GM18861 (cell line): ENCODE data around the gene GPR108.
"Not testable (repeated sequence)": the region's sequence is repeated elsewhere in the genome, so short reads cannot be mapped to it uniquely, and the experiment has no call there.

Experiments used
- ATAC-seq: cut with Tn5 transposase; IDR thresholded peaks from one replicate; pipeline ENCODE4 v1.9.1; 2021; ENCODE audit not compliant: unreplicated experiment

Gene GPR108

GRCh38 chr19:6761053-6761676 is 23.8 kb upstream of the GPR108 start:
- no peak for ATAC-seq

GRCh38 chr19:6760606-6761005 is 23.2 kb upstream of the GPR108 start:
- ATAC-seq = no peak

GRCh38 chr19:6754653-6755463 is 17.5 kb upstream of the GPR108 start:
- ATAC-seq = no peak

- ATAC-seq = no peak
Observed at GRCh38 chr19:6754136-6754535, 16.8 kb upstream of the GPR108 start.

GRCh38 chr19:6753178-6754031 is 16.0 kb upstream of the GPR108 start:
- peak; percentile 70 for ATAC-seq

GRCh38 chr19:6752256-6753177 is 15.1 kb upstream of the GPR108 start:
- ATAC-seq = no peak

- ATAC-seq = no peak
Observed at GRCh38 chr19:6751189-6751588, 13.8 kb upstream of the GPR108 start.

GRCh38 chr19:6750062-6750461 is 12.7 kb upstream of the GPR108 start:
- ATAC-seq = no peak

GRCh38 chr19:6748543-6748942 is 11.2 kb upstream of the GPR108 start:
- not testable (repeated sequence) for ATAC-seq

- ATAC-seq = no peak
Observed at GRCh38 chr19:6745965-6746364, 8.6 kb upstream of the GPR108 start.

GRCh38 chr19:6744381-6745301 is 7.3 kb upstream of the GPR108 start:
- no peak for ATAC-seq

GRCh38 chr19:6743714-6744380 is 6.5 kb upstream of the GPR108 start:
- ATAC-seq = no peak

GRCh38 chr19:6743066-6743465 is 5.7 kb upstream of the GPR108 start:
- no peak for ATAC-seq

GRCh38 chr19:6740589-6741343 is 3.4 kb upstream of the GPR108 start:
- no peak for ATAC-seq

GRCh38 chr19:6739883-6740588 is 2.7 kb upstream of the GPR108 start:
- no peak for ATAC-seq

- no peak for ATAC-seq
Observed at GRCh38 chr19:6739390-6739882, 2.1 kb upstream of the GPR108 start, which contains the start of gene TRIP10. Gene TRIP10 (plus strand): TSS chr19:6739680. CDS start chr19:6739762, 82 bp downstream.

- no peak for ATAC-seq
Observed at GRCh38 chr19:6738787-6739389, 1.5 kb upstream of the GPR108 start.
